Lower lobe of right lung (tissue), 2 donors: ENCODE measurements around the gene TMEM120B. TPM values are rescaled to one million over a fixed set of nuclear protein-coding genes. Genes with fewer than 3 reads are reported as not detected.
"Not testable (repeated sequence)": the region's sequence is repeated elsewhere in the genome, so short reads cannot be mapped to it uniquely, and the experiment has no call there.

Source experiments
- ATAC-seq, 2 donors: fragments of 200-7000 bp; cut with Tn5 transposase; one replicate each; pipeline ENCODE4 v1.9.1; 2020 to 2022; ENCODE audit warnings: mild to moderate bottlenecking in 2 of 2, moderate library complexity in 2 of 2
- DNase-seq: peaks from one replicate; pipeline ENCODE4 v3.0.0-alpha.2; 2020
- H3K27ac ChIP-seq: fragments of 200-600 bp; one replicate; pipeline ENCODE4 v1.8.0; 2022
- H3K27me3 ChIP-seq: fragments of 200-600 bp; one replicate; pipeline ENCODE4 v1.8.0; 2022; ENCODE audit warnings: low read depth
- H3K36me3 ChIP-seq: fragments of 200-600 bp; one replicate; pipeline ENCODE4 v1.8.0; 2022; ENCODE audit warnings: mild to moderate bottlenecking
- H3K4me1 ChIP-seq: fragments of 200-600 bp; one replicate; pipeline ENCODE4 v1.8.0; 2022
- H3K4me3 ChIP-seq: fragments of 200-600 bp; one replicate; pipeline ENCODE4 v1.8.0; 2022; ENCODE audit warnings: mild to moderate bottlenecking
- H3K9me3 ChIP-seq: fragments of 200-600 bp; one replicate; pipeline ENCODE4 v1.8.0; 2022
- CTCF ChIP-seq: fragments of 200-600 bp; IDR thresholded peaks from one replicate; pipeline ENCODE4 v1.8.0; 2022; ENCODE audit warnings: antibody characterized with exemption, mild to moderate bottlenecking
- intact Hi-C: fragments of 100-400 bp; cut with DNase I; formaldehyde crosslinking; loops from one replicate; pipeline ENCODE4 v1.11.0; 2022
- total RNA-seq: library from RNA; stranded (reverse); fragmentation: NEBNext Ultra II Directional; extraction: Animal tissue kit (Norgen Biotek cat#: 25700); gene quantifications from one replicate; pipeline ENCODE4 v1.2.1, GENCODE V29; 2021
- donor health status: DM: no; HTN: yes; CAD: no; lungs with severe emphysema.

TMEM120B gene
- total RNA-seq, 1 donor from 2014 or later, result 13.4 TPM

- Histone ChIP-seq H3K4me3 (peak overlapping the region; percentile 57), H3K9me3 (no peaks in the 10 kb centered on the region), H3K4me1 (peaks cover 9% of the 10 kb centered on the region), H3K36me3 (no peaks in the 10 kb centered on the region), H3K27ac (peak overlapping the region; percentile 60), H3K27me3 (no peaks in the 10 kb centered on the region)
- DNase-seq (no peak), ATAC-seq (peak; percentile 30 to 47)
- TF ChIP-seq CTCF, result no peak
- intact Hi-C loops, result loop anchor here (10.0 kb wide), 1 partner anchor 178 kb away; no protein-coding TSS in a partner anchor
These were observed 39.5 kb upstream of the TMEM120B start for GRCh38 chr12:121673013-121673511.

GRCh38 chr12:121676190-121676589 lies 36.4 kb upstream of the TMEM120B start:
- ATAC-seq, result no peak
- no peak overlapping the region for H3K27ac ChIP-seq
- TF ChIP-seq CTCF, result no peak
- no peaks in the 10 kb centered on the region for H3K36me3 ChIP-seq
- H3K4me3 ChIP-seq, result no peak overlapping the region
- intact Hi-C loops, result loop anchor here (10.0 kb wide), 1 partner anchor 181 kb away; no protein-coding TSS in a partner anchor
- H3K27me3 ChIP-seq, result no peaks in the 10 kb centered on the region
- peaks cover 9% of the 10 kb centered on the region for H3K4me1 ChIP-seq
- H3K9me3 ChIP-seq, result no peaks in the 10 kb centered on the region
- DNase-seq, result no peak

- H3K36me3 ChIP-seq, result no peaks in the 10 kb centered on the region
- no peak for ATAC-seq
- no peak for DNase-seq
- no peaks in the 10 kb centered on the region for H3K9me3 ChIP-seq
- no peak overlapping the region for H3K4me3 ChIP-seq
- no peak overlapping the region for H3K27ac ChIP-seq
- intact Hi-C loops, result loop anchor here (10.0 kb wide), 1 partner anchor 184 kb away; no protein-coding TSS in a partner anchor
- H3K27me3 ChIP-seq, result no peaks in the 10 kb centered on the region
- no peak for TF ChIP-seq CTCF
- peaks cover 5% of the 10 kb centered on the region for H3K4me1 ChIP-seq
These were observed 34.2 kb upstream of the TMEM120B start for GRCh38 chr12:121678305-121678704.

GRCh38 chr12:121678716-121679300 lies 33.7 kb upstream of the TMEM120B start:
- ATAC-seq (no peak), DNase-seq (no peak)
- Histone ChIP-seq H3K4me1 (peaks cover 5% of the 10 kb centered on the region), H3K36me3 (no peaks in the 10 kb centered on the region), H3K27ac (no peak overlapping the region), H3K9me3 (no peaks in the 10 kb centered on the region), H3K27me3 (no peaks in the 10 kb centered on the region), H3K4me3 (no peak overlapping the region)
- TF ChIP-seq CTCF, result no peak
- intact Hi-C loops, result loop anchor here (10.0 kb wide), 1 partner anchor 184 kb away; no protein-coding TSS in a partner anchor

- intact Hi-C loops, result loop anchor here (10.0 kb wide), 1 partner anchor 185 kb away; no protein-coding TSS in a partner anchor
- DNase-seq, H3K27me3 ChIP-seq, H3K4me3 ChIP-seq, H3K9me3 ChIP-seq, H3K4me1 ChIP-seq, H3K36me3 ChIP-seq, H3K27ac ChIP-seq, ATAC-seq: not testable (repeated sequence)
These were observed 32.8 kb upstream of the TMEM120B start for GRCh38 chr12:121679661-121680197.

GRCh38 chr12:121688966-121689365 lies 23.6 kb upstream of the TMEM120B start:
- Histone ChIP-seq H3K9me3 (no peaks in the 10 kb centered on the region), H3K4me3 (no peak overlapping the region), H3K27me3 (no peaks in the 10 kb centered on the region), H3K4me1 (peaks cover 8% of the 10 kb centered on the region), H3K36me3 (no peaks in the 10 kb centered on the region), H3K27ac (no peak overlapping the region)
- TF ChIP-seq CTCF, result no peak
- ATAC-seq (no peak), DNase-seq (no peak)
- intact Hi-C loops, result no loop called here
